WTC11 (cell line): ENCODE results near the gene SBF2. TPM values are rescaled to one million over a fixed set of nuclear protein-coding genes. Genes with fewer than 3 reads are reported as not detected.
A peak's percentile ranks its signal among the peaks of the same experiment; 100 is the strongest.

Experiments used
- AR ChIP-seq: fragments of 250-450 bp; sonication (Bioruptor Pico); IDR thresholded peaks from 2 replicates; pipeline ENCODE4 v1.9.0; 2021; ENCODE audit warnings: mild to moderate bottlenecking
- E2F4 ChIP-seq: sonication (generic); formaldehyde crosslinking; IDR thresholded peaks from 2 replicates; pipeline ENCODE4 v1.8.1; 2022; ENCODE audit warnings: low read depth, mild to moderate bottlenecking, moderate library complexity, missing genetic modification reagents, borderline replicate concordance
- ELF4 ChIP-seq: sonication (generic); formaldehyde crosslinking; IDR thresholded peaks from 2 replicates; pipeline ENCODE4 v1.8.1; 2022; ENCODE audit warnings: low read depth, mild to moderate bottlenecking, moderate library complexity, missing genetic modification reagents
- EMX1 ChIP-seq: fragments of 250-450 bp; sonication (Bioruptor Pico); IDR thresholded peaks from 2 replicates; pipeline ENCODE4 v1.8.0; 2021; ENCODE audit warnings: mild to moderate bottlenecking
- ESRRA ChIP-seq: sonication (generic); formaldehyde crosslinking; IDR thresholded peaks from 2 replicates; pipeline ENCODE4 v1.8.1; 2022; ENCODE audit warnings: mild to moderate bottlenecking, missing genetic modification reagents, borderline replicate concordance
- FOXK1 ChIP-seq: sonication (generic); formaldehyde crosslinking; IDR thresholded peaks from 2 replicates; pipeline ENCODE4 v1.8.0; 2022; ENCODE audit warnings: mild to moderate bottlenecking, moderate library complexity, missing genetic modification reagents
- FOXP1 ChIP-seq: sonication (generic); formaldehyde crosslinking; IDR thresholded peaks from 2 replicates; pipeline ENCODE4 v1.8.0; 2022; ENCODE audit warnings: missing genetic modification reagents, mild to moderate bottlenecking, moderate library complexity, borderline replicate concordance
- GABPB1 ChIP-seq: sonication (generic); formaldehyde crosslinking; IDR thresholded peaks from 2 replicates; pipeline ENCODE4 v1.8.1; 2023; ENCODE audit warnings: mild to moderate bottlenecking, missing genetic modification reagents
- JUN ChIP-seq: sonication (generic); formaldehyde crosslinking; IDR thresholded peaks from 2 replicates; pipeline ENCODE4 v1.8.0; 2023; ENCODE audit warnings: mild to moderate bottlenecking, missing genetic modification reagents
- KAT7 ChIP-seq: sonication (generic); formaldehyde crosslinking; IDR thresholded peaks from 2 replicates; pipeline ENCODE4 v1.8.1; 2023; ENCODE audit warnings: missing genetic modification reagents, mild to moderate bottlenecking, borderline replicate concordance
- NR1H2 ChIP-seq: sonication (generic); formaldehyde crosslinking; IDR thresholded peaks from 2 replicates; pipeline ENCODE4 v1.9.0; 2021; ENCODE audit warnings: mild to moderate bottlenecking, moderate library complexity, missing genetic modification reagents
- NR2C2 ChIP-seq: sonication (generic); formaldehyde crosslinking; IDR thresholded peaks from 2 replicates; pipeline ENCODE4 v1.8.0; 2022; ENCODE audit warnings: mild to moderate bottlenecking, missing genetic modification reagents
- NR3C1 ChIP-seq: sonication (generic); formaldehyde crosslinking; conservative IDR thresholded peaks from 2 replicates; pipeline ENCODE4 v1.8.1; 2023; ENCODE audit warnings: low read depth, mild to moderate bottlenecking, missing genetic modification reagents
- OVOL2 ChIP-seq: fragments of 250-450 bp; sonication (Bioruptor Pico); IDR thresholded peaks from 2 replicates; pipeline ENCODE4 v1.9.0; 2021; ENCODE audit warnings: mild to moderate bottlenecking, borderline replicate concordance
- SOX15 ChIP-seq: fragments of 250-450 bp; sonication (Bioruptor Pico); IDR thresholded peaks from 2 replicates; pipeline ENCODE4 v1.9.0; 2021; ENCODE audit warnings: mild to moderate bottlenecking
- STAT6 ChIP-seq: sonication (generic); formaldehyde crosslinking; conservative IDR thresholded peaks from 2 replicates; pipeline ENCODE4 v1.8.1; 2023; ENCODE audit warnings: mild to moderate bottlenecking, low read depth, missing genetic modification reagents, moderate library complexity
- TCF7 ChIP-seq: sonication (generic); formaldehyde crosslinking; IDR thresholded peaks from 2 replicates; pipeline ENCODE4 v1.8.0; 2022; ENCODE audit warnings: mild to moderate bottlenecking, low read depth, missing genetic modification reagents, moderate library complexity
- TEAD4 ChIP-seq: sonication (generic); formaldehyde crosslinking; IDR thresholded peaks from 2 replicates; pipeline ENCODE4 v1.8.0; 2022; ENCODE audit warnings: mild to moderate bottlenecking, missing genetic modification reagents
- TP53 ChIP-seq: sonication (generic); formaldehyde crosslinking; IDR thresholded peaks from 2 replicates; pipeline ENCODE4 v1.8.1; 2023; ENCODE audit warnings: mild to moderate bottlenecking, missing genetic modification reagents
- ZNF121 ChIP-seq: sonication (generic); formaldehyde crosslinking; IDR thresholded peaks from 2 replicates; pipeline ENCODE4 v1.8.0; 2023; ENCODE audit warnings: missing genetic modification reagents
- ZNF138 ChIP-seq: sonication (generic); formaldehyde crosslinking; conservative IDR thresholded peaks from 2 replicates; pipeline ENCODE4 v1.8.1; 2022; ENCODE audit warnings: mild to moderate bottlenecking, moderate library complexity, missing genetic modification reagents
- ZNF263 ChIP-seq: sonication (generic); formaldehyde crosslinking; IDR thresholded peaks from 2 replicates; pipeline ENCODE4 v1.8.1; 2022; ENCODE audit warnings: low read depth, mild to moderate bottlenecking, moderate library complexity, missing genetic modification reagents
- ZNF317 ChIP-seq: sonication (generic); formaldehyde crosslinking; IDR thresholded peaks from 2 replicates; pipeline ENCODE4 v1.8.1; 2023; ENCODE audit warnings: low read depth, mild to moderate bottlenecking, moderate library complexity, missing genetic modification reagents, borderline replicate concordance
- ZNF423 ChIP-seq: fragments of 250-450 bp; sonication (Bioruptor Pico); IDR thresholded peaks from 2 replicates; pipeline ENCODE4 v2.1.2; 2022; ENCODE audit warnings: mild to moderate bottlenecking, moderate library complexity
- total RNA-seq: library from RNA; stranded (reverse); gene quantifications from 3 replicates; pipeline ENCODE4 v1.2.3, GENCODE V29; 2021
- TF ChIP-seq, protein P1 (sequence below): fragments of 200-600 bp; IDR thresholded peaks from 2 replicates; pipeline ENCODE4 v1.8.0; 2022; ENCODE audit warnings: antibody characterized with exemption
- TF ChIP-seq, protein P2 (sequence below): sonication (generic); formaldehyde crosslinking; IDR thresholded peaks from 2 replicates; pipeline ENCODE4 v1.8.1; 2023; ENCODE audit warnings: mild to moderate bottlenecking, missing genetic modification reagents, moderate library complexity
- TF ChIP-seq, protein P3 (sequence below): sonication (generic); formaldehyde crosslinking; IDR thresholded peaks from 2 replicates; pipeline ENCODE4 v1.8.1; 2022; ENCODE audit warnings: missing genetic modification reagents, borderline replicate concordance
- TF ChIP-seq, protein P4 (sequence below): sonication (generic); formaldehyde crosslinking; IDR thresholded peaks from 2 replicates; pipeline ENCODE4 v1.8.0; 2023; ENCODE audit warnings: missing genetic modification reagents

SBF2 gene
- total RNA-seq, 1 experiment from 2014 or later, result 47.6 TPM

- TF ChIP-seq ZNF317 (CRISPR knock-in tag) (no peak), E2F4 (CRISPR knock-in tag) (no peak), ELF4 (CRISPR knock-in tag) (no peak), ZNF423 (peak; percentile 32; the same call in 1 of the 2 replicates), ZNF263 (no peak), ZNF121 (CRISPR knock-in tag) (no peak), ESRRA (no peak), NR1H2 (CRISPR knock-in tag) (peak; percentile 63; the same call in 1 of the 2 replicates), FOXK1 (CRISPR knock-in tag) (no peak), JUN (CRISPR knock-in tag) (no peak), ZNF138 (no peak), TP53 (no peak), EMX1 (CRISPR knock-in tag) (peak; percentile 72), OVOL2 (CRISPR knock-in tag) (no peak), AR (CRISPR knock-in tag) (no peak), STAT6 (CRISPR knock-in tag) (no peak), FOXP1 (peak; percentile 71; the same call in 1 of the 2 replicates), NR3C1 (no peak), NR2C2 (CRISPR knock-in tag) (no peak), TEAD4 (CRISPR knock-in tag) (no peak), SOX15 (CRISPR knock-in tag) (no peak), TCF7 (CRISPR knock-in tag) (no peak), GABPB1 (no peak), KAT7 (CRISPR knock-in tag) (no peak)
- TF ChIP-seq, protein P1, sequence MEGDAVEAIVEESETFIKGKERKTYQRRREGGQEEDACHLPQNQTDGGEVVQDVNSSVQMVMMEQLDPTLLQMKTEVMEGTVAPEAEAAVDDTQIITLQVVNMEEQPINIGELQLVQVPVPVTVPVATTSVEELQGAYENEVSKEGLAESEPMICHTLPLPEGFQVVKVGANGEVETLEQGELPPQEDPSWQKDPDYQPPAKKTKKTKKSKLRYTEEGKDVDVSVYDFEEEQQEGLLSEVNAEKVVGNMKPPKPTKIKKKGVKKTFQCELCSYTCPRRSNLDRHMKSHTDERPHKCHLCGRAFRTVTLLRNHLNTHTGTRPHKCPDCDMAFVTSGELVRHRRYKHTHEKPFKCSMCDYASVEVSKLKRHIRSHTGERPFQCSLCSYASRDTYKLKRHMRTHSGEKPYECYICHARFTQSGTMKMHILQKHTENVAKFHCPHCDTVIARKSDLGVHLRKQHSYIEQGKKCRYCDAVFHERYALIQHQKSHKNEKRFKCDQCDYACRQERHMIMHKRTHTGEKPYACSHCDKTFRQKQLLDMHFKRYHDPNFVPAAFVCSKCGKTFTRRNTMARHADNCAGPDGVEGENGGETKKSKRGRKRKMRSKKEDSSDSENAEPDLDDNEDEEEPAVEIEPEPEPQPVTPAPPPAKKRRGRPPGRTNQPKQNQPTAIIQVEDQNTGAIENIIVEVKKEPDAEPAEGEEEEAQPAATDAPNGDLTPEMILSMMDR, result peak; percentile 100
- TF ChIP-seq, protein P2, sequence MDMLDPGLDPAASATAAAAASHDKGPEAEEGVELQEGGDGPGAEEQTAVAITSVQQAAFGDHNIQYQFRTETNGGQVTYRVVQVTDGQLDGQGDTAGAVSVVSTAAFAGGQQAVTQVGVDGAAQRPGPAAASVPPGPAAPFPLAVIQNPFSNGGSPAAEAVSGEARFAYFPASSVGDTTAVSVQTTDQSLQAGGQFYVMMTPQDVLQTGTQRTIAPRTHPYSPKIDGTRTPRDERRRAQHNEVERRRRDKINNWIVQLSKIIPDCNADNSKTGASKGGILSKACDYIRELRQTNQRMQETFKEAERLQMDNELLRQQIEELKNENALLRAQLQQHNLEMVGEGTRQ (CRISPR knock-in tag), result peak; percentile 47; the same call in 1 of the 2 replicates
- TF ChIP-seq, protein P3, sequence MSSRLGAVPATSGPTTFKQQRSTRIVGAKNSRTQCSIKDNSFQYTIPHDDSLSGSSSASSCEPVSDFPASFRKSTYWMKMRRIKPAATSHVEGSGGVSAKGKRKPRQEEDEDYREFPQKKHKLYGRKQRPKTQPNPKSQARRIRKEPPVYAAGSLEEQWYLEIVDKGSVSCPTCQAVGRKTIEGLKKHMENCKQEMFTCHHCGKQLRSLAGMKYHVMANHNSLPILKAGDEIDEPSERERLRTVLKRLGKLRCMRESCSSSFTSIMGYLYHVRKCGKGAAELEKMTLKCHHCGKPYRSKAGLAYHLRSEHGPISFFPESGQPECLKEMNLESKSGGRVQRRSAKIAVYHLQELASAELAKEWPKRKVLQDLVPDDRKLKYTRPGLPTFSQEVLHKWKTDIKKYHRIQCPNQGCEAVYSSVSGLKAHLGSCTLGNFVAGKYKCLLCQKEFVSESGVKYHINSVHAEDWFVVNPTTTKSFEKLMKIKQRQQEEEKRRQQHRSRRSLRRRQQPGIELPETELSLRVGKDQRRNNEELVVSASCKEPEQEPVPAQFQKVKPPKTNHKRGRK (CRISPR knock-in tag), result peak; percentile 37; the same call in 1 of the 2 replicates
- TF ChIP-seq, protein P4, sequence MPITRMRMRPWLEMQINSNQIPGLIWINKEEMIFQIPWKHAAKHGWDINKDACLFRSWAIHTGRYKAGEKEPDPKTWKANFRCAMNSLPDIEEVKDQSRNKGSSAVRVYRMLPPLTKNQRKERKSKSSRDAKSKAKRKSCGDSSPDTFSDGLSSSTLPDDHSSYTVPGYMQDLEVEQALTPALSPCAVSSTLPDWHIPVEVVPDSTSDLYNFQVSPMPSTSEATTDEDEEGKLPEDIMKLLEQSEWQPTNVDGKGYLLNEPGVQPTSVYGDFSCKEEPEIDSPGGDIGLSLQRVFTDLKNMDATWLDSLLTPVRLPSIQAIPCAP (CRISPR knock-in tag), result no peak
Observed at GRCh38 chr11:10307400-10308200, 13.6 kb upstream of the SBF2 start (continued).
